GM19240 (cell line): ENCODE results near the gene JAG1.

ENCODE experiments used
- DNase-seq: peaks from one replicate; pipeline ENCODE4 v3.0.0; 2011; ENCODE audit warnings: low spot score; ENCODE audit not compliant: insufficient read length

The JAG1 gene

GRCh38 chr20:10673842-10674683 is at the start of gene JAG1:
TSS of gene JAG1 (minus strand) at chr20:10673999. CDS start at chr20:10673530, 469 bp downstream.
- DNase-seq = peak; percentile 56

DNA sequence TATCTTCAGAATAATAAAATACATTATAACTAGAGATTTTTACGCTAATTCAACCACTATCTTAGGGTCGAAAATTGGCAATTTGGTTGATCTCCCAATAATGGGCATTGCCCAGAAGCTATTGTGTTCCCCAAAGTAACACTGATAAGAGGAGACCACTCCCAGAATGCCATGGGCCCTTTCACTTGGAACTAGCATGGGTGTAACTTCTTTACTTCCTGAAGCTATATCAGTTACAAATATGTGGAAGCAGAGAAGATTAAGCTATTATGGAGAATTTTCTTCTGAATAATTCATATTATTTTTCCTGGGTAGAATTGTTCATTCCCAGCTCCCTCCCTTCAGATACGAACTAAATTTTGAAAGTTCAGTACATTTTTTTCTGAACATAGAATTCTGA is 48.2 kb upstream of the JAG1 start:
- DNase-seq = no peak

DNA sequence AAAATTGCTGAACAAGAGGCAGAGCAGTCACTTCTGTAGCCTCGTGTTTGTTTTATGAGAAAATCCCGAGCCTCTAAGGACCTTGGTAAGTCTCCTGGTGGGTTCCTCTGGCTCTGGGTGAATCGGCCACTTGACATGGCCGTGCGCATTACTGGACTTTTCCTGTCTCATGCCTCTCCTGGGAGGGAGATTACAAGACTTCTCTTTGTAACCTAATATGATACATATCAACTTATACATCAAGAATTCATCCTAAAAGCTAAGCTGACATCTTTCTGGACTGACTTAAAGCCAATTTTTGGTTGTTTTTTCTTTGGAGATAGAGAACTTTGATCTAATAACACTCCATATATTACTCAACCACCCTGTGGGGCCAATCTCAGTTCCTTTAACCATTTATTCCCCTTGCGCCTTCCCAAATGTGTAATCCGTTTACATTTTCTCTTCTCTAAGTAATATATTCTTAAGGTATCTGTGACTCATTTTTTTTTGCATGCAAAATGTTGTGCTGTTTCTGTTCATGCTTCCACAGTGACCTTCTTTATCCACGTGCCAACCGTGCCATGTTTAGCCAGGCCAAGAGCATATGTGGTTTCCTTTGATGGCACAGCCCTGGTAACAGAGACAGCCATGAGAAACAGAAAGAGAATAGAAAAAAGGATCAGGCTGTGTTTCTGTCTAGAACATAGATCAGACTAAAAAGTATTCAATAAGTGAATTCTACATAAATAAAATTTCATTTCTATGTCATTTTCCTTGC is 47.5 kb upstream of the JAG1 start:
- DNase-seq = no peak

DNA sequence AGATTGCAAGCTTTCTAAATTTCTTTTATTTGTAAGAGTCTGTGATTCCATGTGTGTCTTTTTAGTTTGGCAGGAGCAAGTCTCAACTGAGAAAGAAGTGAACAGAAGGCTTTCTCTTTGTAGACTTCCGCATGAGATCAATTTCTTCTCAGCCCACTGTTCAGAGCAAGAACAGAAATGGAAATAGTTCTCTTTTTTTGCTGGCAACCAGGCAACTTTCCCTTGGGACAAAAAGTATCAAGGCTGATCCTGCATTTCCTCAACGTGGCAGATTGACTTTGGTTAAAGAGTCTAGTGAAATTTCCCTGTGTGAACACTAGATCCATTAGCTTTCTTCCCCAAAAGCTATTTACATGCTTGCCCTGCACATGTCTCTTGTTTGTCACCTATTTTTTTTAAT is 46.8 kb upstream of the JAG1 start:
- no peak for DNase-seq

DNA sequence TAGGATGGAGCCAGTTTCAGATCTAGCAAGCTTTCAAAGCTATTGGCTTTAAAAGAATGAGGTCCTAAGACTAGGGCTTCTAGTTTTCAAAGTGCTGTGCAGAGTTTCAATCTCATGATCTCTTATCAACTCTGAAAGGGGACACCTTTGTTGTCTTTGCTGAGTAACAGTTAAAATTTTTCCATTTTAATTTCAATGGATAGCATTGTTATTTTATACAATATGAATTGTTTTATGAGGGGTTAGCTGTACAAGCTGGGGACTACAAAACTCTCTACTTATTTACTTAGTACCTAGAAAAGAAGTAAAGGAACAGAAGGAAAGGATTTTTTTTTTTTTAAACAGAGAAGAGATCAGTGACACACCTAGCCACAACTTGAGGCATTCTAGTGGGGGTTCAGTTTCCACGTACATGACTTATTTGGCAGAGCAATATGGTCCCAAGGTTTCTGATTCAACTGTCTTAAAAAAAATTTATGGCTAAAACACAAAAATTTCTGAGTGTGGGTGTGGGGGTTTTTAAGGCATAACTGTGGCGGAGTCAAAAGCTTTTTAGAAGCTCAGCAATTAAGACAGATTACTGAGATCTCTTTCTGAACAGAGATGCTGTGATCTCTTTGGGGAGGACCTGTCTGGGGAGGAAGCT is 46.1 kb upstream of the JAG1 start:
- no peak for DNase-seq

DNA sequence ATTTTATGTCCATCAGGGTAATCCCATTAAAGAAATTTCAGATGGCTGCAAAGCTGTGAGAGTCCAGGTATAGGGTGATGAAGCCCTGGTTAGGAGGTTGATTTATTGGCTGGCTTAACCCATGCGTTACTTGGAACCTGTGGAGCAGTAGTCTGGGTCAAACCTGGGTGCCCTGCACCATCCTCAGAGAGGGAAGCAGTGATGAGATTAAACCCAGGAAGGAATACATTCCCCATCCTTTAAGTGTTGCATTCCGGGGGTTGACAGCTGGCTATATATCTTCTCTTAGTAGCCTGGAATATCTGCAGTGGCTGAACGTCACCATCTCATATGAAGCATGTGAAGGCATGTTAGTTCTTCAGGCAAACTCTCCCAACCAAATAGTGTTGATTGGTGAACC is 44.9 kb upstream of the JAG1 start:
- DNase-seq = no peak

- no peak for DNase-seq
Measured at GRCh38 chr20:10716855-10717254, 43.1 kb upstream of the JAG1 start.

DNA sequence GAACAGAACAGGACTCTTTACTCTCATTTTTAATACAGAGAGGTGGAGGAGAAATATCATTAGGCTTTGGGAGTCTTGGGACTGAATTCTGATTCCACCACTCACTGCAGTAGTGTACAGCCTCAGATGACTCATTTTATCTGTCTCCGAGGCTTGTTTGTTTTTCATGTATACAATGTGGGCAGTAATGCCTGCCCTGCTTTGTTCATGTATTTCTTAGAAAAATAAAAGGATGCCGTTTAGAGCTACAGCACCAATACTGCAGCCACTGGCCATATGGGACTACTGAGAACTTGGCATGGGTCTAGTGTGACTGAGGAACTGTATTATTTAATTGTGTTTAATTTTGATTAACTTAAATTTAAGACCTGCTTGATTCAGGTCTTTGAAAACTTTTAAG is 41.2 kb upstream of the JAG1 start:
- DNase-seq = no peak

- no peak for DNase-seq
Measured at GRCh38 chr20:10714236-10714975, 40.6 kb upstream of the JAG1 start.

- no peak for DNase-seq
Measured at GRCh38 chr20:10713161-10713560, 39.4 kb upstream of the JAG1 start.

DNA sequence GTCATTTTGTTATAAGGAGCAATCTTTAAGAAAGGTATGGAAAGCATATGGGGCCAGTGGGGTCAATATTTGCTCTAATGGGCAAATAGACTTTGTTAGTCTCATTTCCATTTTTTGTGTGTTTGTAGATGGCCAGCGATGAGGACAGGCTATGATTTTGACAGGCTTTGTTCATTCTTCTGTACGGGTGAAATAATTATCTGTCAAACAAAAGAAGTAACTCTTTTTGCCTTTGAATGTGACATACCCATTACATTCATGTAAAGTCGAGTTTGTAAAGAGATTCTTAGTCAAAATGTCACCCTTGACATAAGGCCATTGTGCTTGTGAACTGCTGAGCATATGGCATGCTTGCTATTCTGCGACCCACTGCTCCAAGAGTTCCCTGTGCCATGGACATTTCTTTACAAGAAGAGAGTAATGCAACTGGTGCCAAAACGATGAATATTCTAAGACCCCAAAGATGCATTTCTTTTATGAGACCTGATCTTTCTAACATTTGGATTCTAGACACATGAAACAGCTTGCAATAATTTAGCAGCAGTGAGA is 38.2 kb upstream of the JAG1 start:
- DNase-seq = no peak

GRCh38 chr20:10710991-10711775 is 37.4 kb upstream of the JAG1 start:
- DNase-seq = no peak

GRCh38 chr20:10709916-10710315 is 36.1 kb upstream of the JAG1 start:
- DNase-seq = no peak

GRCh38 chr20:10708351-10709185 is 34.8 kb upstream of the JAG1 start:
- DNase-seq = no peak

GRCh38 chr20:10707791-10708190 is 34.0 kb upstream of the JAG1 start:
- DNase-seq = no peak

DNA sequence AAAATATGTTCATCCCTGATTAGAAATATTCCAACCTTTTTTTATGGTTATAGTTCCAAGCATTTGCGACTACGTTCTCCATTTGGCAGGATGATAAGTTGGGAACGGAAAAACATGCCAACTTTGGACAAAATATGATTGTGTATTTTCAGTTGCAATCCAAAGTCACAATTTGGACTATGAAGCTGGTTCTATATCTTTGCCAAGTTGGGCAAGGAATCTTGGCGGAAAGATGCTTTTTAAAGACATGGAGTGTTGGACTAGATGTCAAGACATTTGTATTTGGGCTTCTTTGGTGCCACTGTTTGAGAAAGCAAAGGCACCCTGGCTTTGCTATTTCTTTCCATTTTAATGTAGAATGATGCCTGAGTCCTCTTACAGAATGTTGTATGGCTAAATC is 33.3 kb upstream of the JAG1 start:
- DNase-seq = no peak

DNA sequence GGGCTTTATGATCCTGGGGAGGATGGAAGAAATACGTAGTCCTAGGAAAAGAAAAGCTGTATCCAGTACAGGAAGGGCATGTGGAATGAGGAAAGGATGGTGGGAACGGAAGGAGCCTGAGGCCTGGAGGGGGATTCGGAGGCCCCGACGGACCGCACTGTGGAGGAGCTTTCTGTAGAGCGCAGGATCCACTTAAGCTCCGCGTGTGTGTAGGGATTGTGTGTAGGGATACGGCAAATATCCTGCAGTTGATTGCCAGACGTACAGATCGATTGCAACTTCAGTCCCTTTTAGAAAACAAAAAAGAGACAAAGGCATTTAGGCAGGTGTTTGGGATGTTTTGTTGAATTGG is 32.6 kb upstream of the JAG1 start:
- no peak for DNase-seq

DNA sequence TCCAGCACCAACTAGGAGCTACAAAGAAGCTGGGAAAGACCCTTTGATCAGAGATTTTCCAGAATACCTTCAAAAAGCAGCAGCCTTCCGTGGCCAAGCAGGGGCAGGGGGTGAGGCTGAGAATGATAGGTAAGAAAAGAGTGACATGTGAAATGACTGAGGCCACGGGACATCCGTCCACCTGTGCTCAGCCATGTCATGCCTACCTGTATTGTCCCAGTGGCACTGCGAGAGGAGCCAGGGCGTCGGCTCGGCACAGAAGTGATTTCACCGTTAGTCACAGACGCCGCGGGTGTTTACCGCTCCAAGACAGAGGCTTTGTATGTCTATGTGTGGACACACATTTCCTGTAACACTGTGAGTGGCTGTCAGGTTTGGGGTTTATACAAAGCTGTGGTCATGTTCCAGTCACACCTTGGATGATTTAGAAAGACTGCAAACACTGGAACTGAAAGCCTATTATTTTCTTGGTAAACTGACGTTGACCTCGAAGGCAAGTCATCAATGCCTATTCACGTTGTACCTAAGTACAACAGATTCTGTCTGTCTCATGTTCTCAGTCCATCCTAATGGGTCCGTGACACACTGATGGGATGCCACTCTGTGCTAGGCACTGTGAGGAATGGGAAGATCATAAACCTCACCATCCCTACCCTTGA is 32.1 kb upstream of the JAG1 start:
- DNase-seq = no peak

DNA sequence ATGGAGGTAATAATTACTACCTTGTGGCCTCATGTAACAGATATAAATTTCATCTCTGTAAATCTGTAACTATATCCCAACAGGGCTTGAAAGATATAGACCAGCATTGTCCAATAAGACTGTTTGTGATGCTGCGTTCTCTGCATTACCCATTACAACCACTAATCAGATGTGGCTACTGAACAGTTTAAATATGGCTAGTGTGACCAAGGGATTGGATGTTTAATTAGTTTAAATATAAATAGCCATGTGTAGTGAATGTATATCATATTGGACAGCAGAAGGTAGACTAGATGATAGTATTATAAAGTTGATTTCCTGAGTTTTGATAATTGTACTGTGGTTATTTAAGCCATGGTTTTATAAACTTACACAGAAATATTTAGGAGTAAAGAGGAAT is 27.8 kb upstream of the JAG1 start:
- DNase-seq = no peak
